GM19467 (cell line): ENCODE results near the gene TINAGL1.

Source experiments
- ATAC-seq: cut with Tn5 transposase; IDR thresholded peaks from one replicate; pipeline ENCODE4 v1.9.1; 2021; ENCODE audit warnings: mild to moderate bottlenecking, moderate library complexity; ENCODE audit not compliant: unreplicated experiment

Gene TINAGL1

GRCh38 chr1:31567956-31568570 lies 8.3 kb upstream of the TINAGL1 start:
- no peak for ATAC-seq

GRCh38 chr1:31568895-31569595 lies 7.3 kb upstream of the TINAGL1 start:
- no peak for ATAC-seq

DNA sequence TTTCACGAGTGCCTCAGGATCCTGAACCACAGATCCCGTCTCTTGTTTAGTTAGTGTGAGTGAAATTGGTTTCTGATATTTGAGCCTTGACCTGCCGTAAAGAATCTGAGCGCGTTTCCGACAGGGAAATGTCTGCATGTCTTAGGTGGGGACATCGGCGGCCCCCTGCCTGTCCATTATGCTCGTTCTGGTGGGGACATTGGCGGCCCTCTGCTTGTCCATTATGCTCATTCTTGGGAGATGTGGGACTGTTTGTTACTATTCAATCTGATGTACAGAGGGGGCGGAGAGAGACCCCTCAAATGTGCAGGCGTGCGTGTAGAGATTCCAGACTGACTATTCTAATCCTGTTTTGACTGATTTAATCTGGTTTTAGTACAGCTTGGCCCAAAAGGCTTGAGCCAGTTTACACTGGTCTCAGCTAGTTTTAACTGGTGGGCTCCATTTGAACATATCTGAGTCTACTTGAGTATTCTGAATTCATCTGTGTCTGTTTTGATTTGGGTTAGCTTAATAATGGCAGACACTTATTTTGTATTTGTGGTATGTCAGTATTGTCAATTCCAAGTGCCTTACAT lies 6.6 kb upstream of the TINAGL1 start:
- no peak for ATAC-seq

DNA sequence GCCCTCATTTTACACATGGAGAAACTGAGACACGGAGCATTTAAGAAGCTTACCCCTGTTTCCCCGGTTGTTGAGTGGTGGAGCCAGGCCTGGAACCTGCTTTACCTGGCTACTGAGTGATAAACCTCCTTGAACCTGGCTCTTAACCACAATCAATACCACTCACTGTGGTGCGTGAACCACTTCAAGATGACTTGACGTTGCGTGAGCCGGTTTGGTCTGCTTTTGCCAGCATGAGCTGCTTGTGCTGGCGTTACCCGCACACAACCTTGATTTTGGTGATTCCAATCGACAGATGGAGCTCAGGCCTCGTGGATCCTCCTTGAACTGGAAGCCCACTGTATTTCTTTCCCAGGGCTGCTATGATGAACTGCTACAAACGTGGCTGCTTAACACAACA lies 6.1 kb upstream of the TINAGL1 start:
- no peak for ATAC-seq

DNA sequence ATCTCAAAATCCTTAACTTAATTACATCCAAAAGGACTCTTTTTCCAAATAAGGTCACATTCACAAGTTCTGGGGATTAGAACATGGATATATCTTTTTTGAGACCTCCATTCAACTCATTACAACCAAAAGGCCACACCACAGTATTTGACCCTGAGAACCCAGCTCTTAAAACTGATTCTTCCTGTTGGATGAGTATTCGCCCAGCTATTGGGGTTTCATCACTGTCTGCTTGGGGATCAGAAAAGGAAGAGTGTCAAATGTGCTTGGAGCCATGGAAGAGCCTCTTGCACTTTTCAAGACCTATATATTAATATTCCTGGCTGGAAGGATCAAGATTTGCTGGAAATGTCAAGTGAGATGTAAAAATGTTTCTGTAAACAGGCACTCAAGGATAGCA lies 5.4 kb upstream of the TINAGL1 start:
- ATAC-seq: no peak

- ATAC-seq: no peak
Observed at GRCh38 chr1:31571340-31572295, 4.7 kb upstream of the TINAGL1 start.

DNA sequence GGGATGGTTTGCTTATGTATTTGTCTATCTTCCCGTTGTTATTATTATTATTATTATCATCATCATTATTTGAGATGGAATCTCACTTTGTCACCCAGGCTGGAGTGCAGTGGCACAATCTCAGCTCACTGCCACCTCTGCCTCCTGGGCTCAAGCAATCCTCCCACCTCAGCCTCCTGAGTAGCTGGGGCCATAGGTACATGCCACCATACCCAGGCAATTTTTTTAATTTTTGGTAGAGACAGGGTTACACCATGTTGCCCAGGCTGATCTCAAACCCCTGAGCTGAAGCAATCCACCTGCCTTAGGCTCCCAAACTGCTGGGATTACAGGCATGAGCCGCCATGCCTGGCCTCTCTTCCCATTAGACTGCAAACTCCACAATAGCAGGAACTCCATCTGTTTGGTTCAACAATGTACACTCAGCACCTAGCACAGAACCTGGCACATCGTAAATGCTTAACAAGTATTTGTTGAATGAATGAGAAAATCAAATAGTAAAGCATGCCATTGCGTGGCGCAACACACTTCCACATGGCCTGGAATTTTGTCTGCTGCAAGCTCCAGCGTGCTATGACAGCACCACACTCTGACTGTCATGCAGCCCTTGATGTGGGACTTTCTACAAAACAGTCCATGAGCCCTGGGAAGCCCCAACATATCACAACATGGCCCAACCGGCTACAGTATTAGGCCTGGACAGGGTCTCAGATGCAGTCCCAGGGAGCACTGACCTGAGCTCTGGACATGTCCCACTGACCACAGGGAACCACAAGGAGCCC lies 3.8 kb upstream of the TINAGL1 start:
- no peak for ATAC-seq

DNA sequence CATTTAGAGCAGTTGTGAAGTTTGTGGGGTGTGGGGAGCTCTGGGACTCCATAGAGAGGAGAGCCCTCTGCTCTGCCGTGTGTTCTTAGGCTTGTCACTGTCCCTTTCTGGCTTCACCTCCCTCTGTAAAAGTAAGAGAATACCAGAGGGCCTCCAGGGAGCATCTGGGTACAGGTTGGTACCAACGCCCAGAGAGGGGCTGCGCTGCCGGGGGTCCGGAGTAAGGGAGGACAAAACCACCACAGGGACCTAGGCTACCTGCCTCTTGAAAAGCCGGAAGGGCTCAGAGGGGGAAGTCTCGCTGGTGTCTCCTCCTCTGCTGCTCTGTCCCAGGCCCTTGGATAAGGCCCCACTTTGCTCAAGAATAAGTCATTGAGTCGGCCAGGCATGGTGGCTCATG lies 3.1 kb upstream of the TINAGL1 start:
- no peak for ATAC-seq

DNA sequence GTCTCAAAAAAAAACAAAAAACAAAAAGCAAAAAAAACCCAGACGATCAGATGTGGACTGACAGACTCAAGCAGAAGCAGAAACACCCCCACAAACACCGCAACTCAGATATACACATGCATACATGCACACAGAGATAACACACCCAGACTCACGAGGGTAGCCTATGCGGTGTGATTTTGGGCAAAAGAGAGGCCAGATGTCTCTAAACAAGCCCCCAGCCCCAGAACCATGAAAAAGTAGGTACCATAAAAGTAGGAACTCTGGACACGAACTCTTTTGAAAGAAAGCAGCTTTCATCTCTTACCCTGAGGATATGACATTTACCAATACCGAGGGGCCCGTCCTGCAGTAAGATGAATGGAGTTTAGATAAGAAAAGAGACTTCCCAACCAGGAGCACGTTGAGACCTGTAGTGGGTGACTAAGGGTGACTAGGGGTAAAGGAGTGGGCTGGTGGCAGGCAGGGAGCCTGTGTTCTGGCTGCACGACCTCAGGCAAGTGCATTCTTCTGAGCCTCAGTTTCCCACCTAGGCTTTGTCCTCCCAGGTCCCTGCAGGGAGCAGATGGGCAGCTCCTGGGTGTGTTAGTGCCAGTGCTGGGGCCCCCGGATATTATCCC lies 1.5 kb upstream of the TINAGL1 start:
- no peak for ATAC-seq

GRCh38 chr1:31575369-31576140 lies 760 bp upstream of the TINAGL1 start:
- ATAC-seq: no peak

GRCh38 chr1:31576743-31577455 lies 584 bp downstream of the TINAGL1 start:
- ATAC-seq: no peak

DNA sequence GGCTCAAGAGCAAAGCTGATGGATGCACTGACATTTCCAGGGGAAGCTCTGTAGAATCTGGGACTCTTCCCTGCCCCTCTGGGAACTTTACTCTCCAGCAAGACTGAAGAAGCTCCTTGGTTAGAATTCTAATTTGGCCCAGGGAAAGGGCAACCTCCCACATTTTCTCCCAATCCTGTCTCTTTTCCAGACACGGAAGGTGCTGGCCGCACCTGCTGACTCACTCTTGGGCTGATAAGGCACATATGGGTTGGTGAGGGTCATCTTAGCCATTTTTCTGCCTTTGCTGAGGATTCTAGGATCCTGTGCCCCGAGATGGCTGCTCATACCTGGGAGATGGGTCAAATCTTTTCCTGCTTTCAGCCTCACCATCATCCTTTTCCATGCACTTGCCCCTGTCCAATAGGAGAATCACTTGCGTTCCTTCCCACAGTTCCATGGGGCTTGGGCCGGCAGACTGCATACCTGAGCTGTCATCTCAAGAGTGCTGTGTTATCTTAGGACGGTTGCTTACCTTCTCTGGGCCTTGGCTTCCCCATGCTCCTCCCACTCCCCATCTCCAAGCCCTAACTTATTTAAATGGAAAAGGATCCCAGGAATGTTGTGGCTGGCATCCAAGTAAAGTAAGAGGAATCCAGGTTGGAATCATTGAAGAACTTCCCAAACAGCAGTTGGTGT lies 1.3 kb downstream of the TINAGL1 start:
- no peak for ATAC-seq

DNA sequence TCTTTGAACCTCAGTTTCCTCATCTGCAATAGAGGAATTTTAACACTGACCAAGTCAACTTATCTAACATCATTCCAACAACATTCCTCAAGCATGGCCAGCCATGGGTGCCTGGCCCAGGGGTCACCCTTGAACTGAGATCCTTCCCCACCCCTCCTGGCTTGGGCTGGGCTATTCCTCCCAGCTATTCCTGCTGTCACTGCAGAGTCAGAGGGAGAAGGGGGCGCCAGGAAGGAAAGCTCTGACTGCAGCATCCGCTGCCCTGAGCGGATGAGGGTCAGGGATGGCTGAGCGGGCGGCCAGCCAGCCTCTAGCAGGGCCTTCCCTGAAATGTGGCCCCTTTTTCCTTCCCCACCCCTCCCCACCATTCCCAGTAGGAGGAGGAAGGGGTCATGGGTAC lies 3.1 kb downstream of the TINAGL1 start:
- no peak for ATAC-seq

- ATAC-seq: no peak
Observed at GRCh38 chr1:31580513-31580870, 4.2 kb downstream of the TINAGL1 start.

DNA sequence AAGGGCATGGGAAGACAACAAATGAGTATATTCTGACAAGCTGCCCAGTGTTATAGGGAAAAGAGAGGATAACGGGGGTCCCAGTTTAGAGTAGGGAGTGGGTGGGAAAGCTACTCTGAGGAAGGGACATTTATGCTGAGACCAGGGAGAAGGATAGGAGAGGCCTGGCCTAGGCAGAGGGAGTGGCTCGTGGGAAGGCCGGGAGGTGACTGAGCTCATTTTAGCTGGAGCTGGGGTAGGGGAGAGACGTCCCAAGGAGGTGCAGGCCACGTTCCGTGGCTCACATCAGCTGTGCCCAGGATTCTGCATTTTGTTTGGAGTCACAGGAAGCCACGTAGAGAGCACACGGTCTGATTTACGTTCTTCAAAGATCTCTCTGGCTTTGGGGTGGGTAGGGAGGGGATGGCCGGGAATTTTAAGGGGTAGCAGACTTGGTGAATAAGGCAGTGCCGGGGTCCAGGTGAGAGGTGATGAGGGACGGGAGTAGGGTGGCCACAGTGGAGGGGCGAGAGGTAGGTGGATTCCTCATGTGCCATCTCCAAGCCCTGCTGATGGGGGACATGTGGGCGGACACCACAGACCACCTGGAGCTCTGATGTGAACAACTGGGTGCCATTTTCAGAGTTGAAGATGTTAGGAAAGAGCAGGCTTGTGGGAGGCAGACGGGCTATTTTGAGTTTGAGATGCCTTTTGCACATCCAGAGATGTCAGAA lies 4.7 kb downstream of the TINAGL1 start:
- ATAC-seq: no peak

GRCh38 chr1:31581821-31582810 lies 5.8 kb downstream of the TINAGL1 start:
- no peak for ATAC-seq
